Diencephalon (tissue), 1 donor: Measurements from ENCODE around the gene PIGB. TPM values are rescaled to one million over a fixed set of nuclear protein-coding genes. Genes with fewer than 3 reads are reported as not detected.

ENCODE experiments used
- total RNA-seq: library from RNA; depleted of rRNA; stranded (reverse); fragments of >200 nt; gene quantifications from one replicate; pipeline ENCODE4 v1.2.3, GENCODE V29; 2014

Gene PIGB
- total RNA-seq = 11.3 TPM

DNA sequence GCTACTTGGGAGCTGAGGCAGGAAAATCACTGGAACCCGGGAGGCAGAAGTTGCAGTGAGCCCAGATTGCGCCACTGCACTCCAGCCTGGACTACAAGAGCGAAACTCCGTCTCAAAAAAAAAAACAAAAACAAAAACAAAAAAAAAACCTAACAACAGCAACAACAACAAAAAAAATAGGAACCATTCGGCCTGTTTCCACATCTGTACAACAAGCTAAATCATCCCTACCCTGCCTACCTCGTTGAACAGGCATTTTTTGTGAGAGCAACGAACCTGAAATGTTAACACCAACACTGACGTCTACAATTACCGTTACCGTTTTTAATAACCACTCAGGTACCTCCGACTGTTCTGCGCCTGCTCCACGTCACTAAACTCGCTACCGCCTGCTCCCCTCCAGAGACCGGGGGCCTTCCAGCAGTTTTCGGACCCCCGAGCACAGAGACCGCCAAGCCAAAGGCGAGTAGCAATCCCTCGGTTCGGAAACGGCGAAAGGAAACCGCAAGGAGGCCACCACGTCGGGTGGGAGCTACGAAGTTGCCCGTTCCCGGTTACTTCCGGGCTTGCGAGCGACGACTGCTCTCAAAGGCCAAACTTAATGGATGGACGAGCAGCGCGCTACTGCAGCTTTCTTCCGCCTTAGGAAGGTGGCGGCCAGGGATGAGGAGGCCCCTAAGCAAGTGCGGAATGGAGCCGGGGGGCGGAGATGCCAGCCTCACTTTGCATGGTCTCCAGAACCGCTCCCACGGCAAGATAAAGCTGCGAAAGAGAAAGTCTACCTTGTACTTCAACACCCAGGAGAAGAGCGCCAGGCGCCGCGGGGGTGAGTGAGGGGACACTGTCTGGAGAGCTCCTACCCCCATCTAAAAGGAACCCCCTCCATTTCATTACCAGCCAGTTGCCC, at the start of gene PIGB, which contains the start of gene PIGBOS1:
Gene PIGB, plus strand, starts transcription at position 635 of the 907 bp plus-strand sequence. Its CDS starts 29 bp downstream, at position 664.
Gene PIGBOS1, minus strand, starts transcription at position 536 of the 907 bp plus-strand sequence. CDS start 1,331 bp downstream, outside the sequence.

DNA sequence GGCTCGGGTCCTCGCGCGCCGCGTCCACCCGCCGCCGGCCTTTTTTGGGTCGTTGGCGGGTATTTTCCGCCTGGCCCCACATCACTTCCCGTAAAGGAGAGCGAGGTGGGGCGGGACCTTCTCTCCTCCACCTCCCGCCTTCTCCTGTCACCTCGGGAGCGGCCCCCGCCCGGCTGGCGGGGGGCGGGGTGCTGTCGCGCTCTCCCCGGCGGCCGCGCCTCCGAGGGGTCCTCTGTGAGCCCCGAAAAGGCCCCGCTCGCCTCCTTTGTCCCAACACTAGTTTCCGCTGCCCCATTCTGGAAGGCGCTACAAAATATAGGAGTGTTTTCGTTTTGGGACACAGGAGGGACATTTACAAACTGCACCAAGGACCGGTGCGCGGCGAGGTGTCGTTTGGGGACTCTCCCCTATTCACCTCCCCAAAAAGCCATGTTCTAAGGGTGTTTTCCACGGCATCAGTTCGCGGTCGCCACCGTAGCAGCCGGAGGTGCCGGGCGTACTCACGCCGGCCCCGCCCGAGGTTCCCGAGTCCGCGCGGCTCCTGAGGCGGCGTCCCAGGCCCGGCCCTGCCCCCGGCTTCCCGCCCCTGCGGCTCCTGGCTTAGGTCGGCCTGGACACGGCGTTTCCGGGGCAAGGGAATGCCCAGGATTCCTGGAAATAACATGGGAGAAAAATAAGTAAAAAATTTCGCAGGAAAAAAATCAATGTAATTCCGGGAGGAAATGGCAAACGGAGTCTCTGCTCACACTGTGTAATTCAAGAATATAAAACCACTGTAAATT, 29.1 kb upstream of the PIGB start, which contains the start of gene RAB27A:
Gene RAB27A, minus strand, starts transcription at position 68 of the 782 bp plus-strand sequence. CDS start 54,879 bp downstream, outside the sequence.

Other genes starting within 250 kb of the PIGB start
- gene RSL24D1, start 122.3 kb upstream of the PIGB start, total RNA-seq = 113 TPM
- 4.6 TPM for gene RAB27A, start 29.4 kb upstream of the PIGB start, total RNA-seq
- 8.5 TPM for gene PIGBOS1, start 99 bp upstream of the PIGB start, total RNA-seq
- gene CCPG1, start 89.1 kb downstream of the PIGB start, total RNA-seq = 41.5 TPM
- gene PIERCE2, start 89.3 kb downstream of the PIGB start, total RNA-seq = 6.7 TPM
- gene DNAAF4, start 189.0 kb downstream of the PIGB start, total RNA-seq = 11.3 TPM